Measurements from ENCODE around the gene FRAS1.
A peak's percentile ranks its signal among the peaks of the same experiment; 100 is the strongest.

The FRAS1 gene

GRCh38 chr4:78343682-78344081 is 286.6 kb downstream of the FRAS1 start:
- ChIA-PET POLR2A (no interaction called here), CTCF (no interaction called here)
- WGBS (ENCODE audit: insufficient coverage) = 95% methylated on average over 3 of the region's 3 CpGs
- no peak for DNase-seq
- Histone ChIP-seq H3K4me3 (ENCODE audit: control insufficient read depth in 1 of 7, extremely low read depth in 1 of 7, insufficient read depth in 4 of 7, low read depth in 2 of 7, low read length in 6 of 7) (no peak overlapping the region), H3K9me3 (ENCODE audit: control extremely low read depth in 1 of 5, control insufficient read depth in 4 of 5, insufficient read depth in 2 of 5, low read depth in 1 of 5, low read length in 4 of 5) (peaks cover 0 to 2% (median 0%) of the 10 kb centered on the region in 5 experiments), H3K27ac (ENCODE audit: insufficient read depth in 1 of 2, low read depth in 1 of 2, low read length in 2 of 2, poor library complexity in 1 of 2, severe bottlenecking in 2 of 2) (no peak overlapping the region), H3K4me1 (ENCODE audit: control extremely low read depth in 1 of 4, control insufficient read depth in 4 of 4, insufficient read depth in 4 of 4, low read length in 3 of 4) (no peaks in the 10 kb centered on the region), H3K27me3 (replicated peaks in 2 of 5; ENCODE audit: control insufficient read depth in 4 of 5, insufficient read depth in 5 of 5, low read length in 4 of 5) (peaks cover 0 to 3% (median 0%) of the 10 kb centered on the region in 5 experiments), H3K36me3 (ENCODE audit: control insufficient read depth in 4 of 4, insufficient read depth in 4 of 4, low read length in 3 of 4) (no peaks in the 10 kb centered on the region)

GRCh38 chr4:78345237-78345636 is 288.1 kb downstream of the FRAS1 start:
- 67% methylated on average over 1 of the region's 2 CpGs for WGBS (ENCODE audit: insufficient coverage)
- DNase-seq = peak in 2 of 3 donors; percentile 6 to 12
- POLR2A ChIA-PET = no interaction called here

GRCh38 chr4:78346222-78346621 is 289.1 kb downstream of the FRAS1 start:
- H3K36me3 ChIP-seq (ENCODE audit: control insufficient read depth in 4 of 4, insufficient read depth in 4 of 4, low read length in 3 of 4) = no peaks in the 10 kb centered on the region
- H3K9me3 ChIP-seq (ENCODE audit: control extremely low read depth in 1 of 5, control insufficient read depth in 4 of 5, insufficient read depth in 2 of 5, low read depth in 1 of 5, low read length in 4 of 5) = peaks cover 0 to 2% (median 0%) of the 10 kb centered on the region in 5 experiments
- H3K27me3 ChIP-seq (replicated peaks in 2 of 5; ENCODE audit: control insufficient read depth in 4 of 5, insufficient read depth in 5 of 5, low read length in 4 of 5) = peaks cover 0 to 2% (median 0%) of the 10 kb centered on the region in 5 experiments
- POLR2A ChIA-PET = no interaction called here
- CTCF ChIA-PET = interaction anchor here (0.9 kb wide), 1 partner anchor 20 kb away, joined by 3 read pairs; no protein-coding TSS in a partner anchor
- WGBS (ENCODE audit: insufficient coverage) = 77% methylated on average over 3 of the region's 5 CpGs
- DNase-seq = no peak
- H3K27ac ChIP-seq (ENCODE audit: insufficient read depth in 1 of 2, low read depth in 1 of 2, low read length in 2 of 2, poor library complexity in 1 of 2, severe bottlenecking in 2 of 2) = no peak overlapping the region
- H3K4me1 ChIP-seq (ENCODE audit: control extremely low read depth in 1 of 4, control insufficient read depth in 4 of 4, insufficient read depth in 4 of 4, low read length in 3 of 4) = no peaks in the 10 kb centered on the region
- H3K4me3 ChIP-seq (ENCODE audit: control insufficient read depth in 1 of 7, extremely low read depth in 1 of 7, insufficient read depth in 4 of 7, low read depth in 2 of 7, low read length in 6 of 7) = no peak overlapping the region

More at GRCh38 chr4:78345237-78345636, 288.1 kb downstream of the FRAS1 start:
- no peak overlapping the region for H3K27ac ChIP-seq (ENCODE audit: insufficient read depth in 1 of 2, low read depth in 1 of 2, low read length in 2 of 2, poor library complexity in 1 of 2, severe bottlenecking in 2 of 2)
- no peaks in the 10 kb centered on the region for H3K4me1 ChIP-seq (ENCODE audit: control extremely low read depth in 1 of 4, control insufficient read depth in 4 of 4, insufficient read depth in 4 of 4, low read length in 3 of 4)
- CTCF ChIA-PET = interaction anchor here (0.9 kb wide), 1 partner anchor 19 kb away, joined by 3 read pairs; no protein-coding TSS in a partner anchor
- H3K9me3 ChIP-seq (ENCODE audit: control extremely low read depth in 1 of 5, control insufficient read depth in 4 of 5, insufficient read depth in 2 of 5, low read depth in 1 of 5, low read length in 4 of 5) = peaks cover 0 to 2% (median 0%) of the 10 kb centered on the region in 5 experiments
- peaks cover 0 to 2% (median 0%) of the 10 kb centered on the region in 5 experiments for H3K27me3 ChIP-seq (replicated peaks in 2 of 5; ENCODE audit: control insufficient read depth in 4 of 5, insufficient read depth in 5 of 5, low read length in 4 of 5)
- no peaks in the 10 kb centered on the region for H3K36me3 ChIP-seq (ENCODE audit: control insufficient read depth in 4 of 4, insufficient read depth in 4 of 4, low read length in 3 of 4)
- no peak overlapping the region for H3K4me3 ChIP-seq (ENCODE audit: control insufficient read depth in 1 of 7, extremely low read depth in 1 of 7, insufficient read depth in 4 of 7, low read depth in 2 of 7, low read length in 6 of 7)

GRCh38 chr4:78347527-78347926 is 290.4 kb downstream of the FRAS1 start:
- Histone ChIP-seq H3K27ac (ENCODE audit: insufficient read depth in 1 of 2, low read depth in 1 of 2, low read length in 2 of 2, poor library complexity in 1 of 2, severe bottlenecking in 2 of 2) (no peak overlapping the region), H3K4me3 (ENCODE audit: control insufficient read depth in 1 of 7, extremely low read depth in 1 of 7, insufficient read depth in 4 of 7, low read depth in 2 of 7, low read length in 6 of 7) (no peak overlapping the region), H3K27me3 (replicated peaks in 2 of 5; ENCODE audit: control insufficient read depth in 4 of 5, insufficient read depth in 5 of 5, low read length in 4 of 5) (no peaks in the 10 kb centered on the region), H3K36me3 (ENCODE audit: control insufficient read depth in 4 of 4, insufficient read depth in 4 of 4, low read length in 3 of 4) (no peaks in the 10 kb centered on the region), H3K4me1 (ENCODE audit: control extremely low read depth in 1 of 4, control insufficient read depth in 4 of 4, insufficient read depth in 4 of 4, low read length in 3 of 4) (no peaks in the 10 kb centered on the region), H3K9me3 (ENCODE audit: control extremely low read depth in 1 of 5, control insufficient read depth in 4 of 5, insufficient read depth in 2 of 5, low read depth in 1 of 5, low read length in 4 of 5) (peaks cover 0 to 2% (median 0%) of the 10 kb centered on the region in 5 experiments)
- no peak for DNase-seq
- 84% methylated on average over 2 of the region's 3 CpGs for WGBS (ENCODE audit: insufficient coverage)
- ChIA-PET CTCF (no interaction called here), POLR2A (no interaction called here)

- no peaks in the 10 kb centered on the region for H3K4me1 ChIP-seq (ENCODE audit: control extremely low read depth in 1 of 4, control insufficient read depth in 4 of 4, insufficient read depth in 4 of 4, low read length in 3 of 4)
- 100% methylated on average over 1 of the region's 6 CpGs for WGBS (ENCODE audit: insufficient coverage)
- CTCF ChIA-PET = no interaction called here
- no peak for DNase-seq
- H3K9me3 ChIP-seq (ENCODE audit: control extremely low read depth in 1 of 5, control insufficient read depth in 4 of 5, insufficient read depth in 2 of 5, low read depth in 1 of 5, low read length in 4 of 5) = no peaks in the 10 kb centered on the region
- no peak overlapping the region for H3K27ac ChIP-seq (ENCODE audit: insufficient read depth in 1 of 2, low read depth in 1 of 2, low read length in 2 of 2, poor library complexity in 1 of 2, severe bottlenecking in 2 of 2)
- H3K4me3 ChIP-seq (ENCODE audit: control insufficient read depth in 1 of 7, extremely low read depth in 1 of 7, insufficient read depth in 4 of 7, low read depth in 2 of 7, low read length in 6 of 7) = no peak overlapping the region
- no peaks in the 10 kb centered on the region for H3K36me3 ChIP-seq (ENCODE audit: control insufficient read depth in 4 of 4, insufficient read depth in 4 of 4, low read length in 3 of 4)
- H3K27me3 ChIP-seq (replicated peaks in 2 of 5; ENCODE audit: control insufficient read depth in 4 of 5, insufficient read depth in 5 of 5, low read length in 4 of 5) = no peaks in the 10 kb centered on the region
- POLR2A ChIA-PET = interaction anchor here (1.3 kb wide), 1 partner anchor 13 kb away, joined by 4 read pairs; no protein-coding TSS in a partner anchor
Measured at GRCh38 chr4:78353921-78354320, 296.8 kb downstream of the FRAS1 start.

- Histone ChIP-seq H3K4me3 (ENCODE audit: control insufficient read depth in 1 of 7, extremely low read depth in 1 of 7, insufficient read depth in 4 of 7, low read depth in 2 of 7, low read length in 6 of 7) (no peak overlapping the region), H3K27me3 (replicated peaks in 2 of 5; ENCODE audit: control insufficient read depth in 4 of 5, insufficient read depth in 5 of 5, low read length in 4 of 5) (no peaks in the 10 kb centered on the region), H3K4me1 (ENCODE audit: control extremely low read depth in 1 of 4, control insufficient read depth in 4 of 4, insufficient read depth in 4 of 4, low read length in 3 of 4) (no peaks in the 10 kb centered on the region), H3K9me3 (ENCODE audit: control extremely low read depth in 1 of 5, control insufficient read depth in 4 of 5, insufficient read depth in 2 of 5, low read depth in 1 of 5, low read length in 4 of 5) (no peaks in the 10 kb centered on the region), H3K27ac (ENCODE audit: insufficient read depth in 1 of 2, low read depth in 1 of 2, low read length in 2 of 2, poor library complexity in 1 of 2, severe bottlenecking in 2 of 2) (no peak overlapping the region), H3K36me3 (ENCODE audit: control insufficient read depth in 4 of 4, insufficient read depth in 4 of 4, low read length in 3 of 4) (no peaks in the 10 kb centered on the region)
- no peak for DNase-seq
- POLR2A ChIA-PET = interaction anchor here (1.3 kb wide), 1 partner anchor 14 kb away, joined by 4 read pairs; no protein-coding TSS in a partner anchor
- WGBS (ENCODE audit: insufficient coverage) = 100% methylated on average over 1 of the region's 4 CpGs
- CTCF ChIA-PET = no interaction called here
Measured at GRCh38 chr4:78354782-78355181, 297.7 kb downstream of the FRAS1 start.

GRCh38 chr4:78355306-78355705 is 298.2 kb downstream of the FRAS1 start:
- Histone ChIP-seq H3K27ac (ENCODE audit: insufficient read depth in 1 of 2, low read depth in 1 of 2, low read length in 2 of 2, poor library complexity in 1 of 2, severe bottlenecking in 2 of 2) (no peak overlapping the region), H3K4me3 (ENCODE audit: control insufficient read depth in 1 of 7, extremely low read depth in 1 of 7, insufficient read depth in 4 of 7, low read depth in 2 of 7, low read length in 6 of 7) (no peak overlapping the region), H3K9me3 (ENCODE audit: control extremely low read depth in 1 of 5, control insufficient read depth in 4 of 5, insufficient read depth in 2 of 5, low read depth in 1 of 5, low read length in 4 of 5) (no peaks in the 10 kb centered on the region), H3K27me3 (replicated peaks in 2 of 5; ENCODE audit: control insufficient read depth in 4 of 5, insufficient read depth in 5 of 5, low read length in 4 of 5) (no peaks in the 10 kb centered on the region), H3K4me1 (ENCODE audit: control extremely low read depth in 1 of 4, control insufficient read depth in 4 of 4, insufficient read depth in 4 of 4, low read length in 3 of 4) (no peaks in the 10 kb centered on the region), H3K36me3 (ENCODE audit: control insufficient read depth in 4 of 4, insufficient read depth in 4 of 4, low read length in 3 of 4) (no peaks in the 10 kb centered on the region)
- no peak for DNase-seq
- ChIA-PET CTCF (no interaction called here), POLR2A (no interaction called here)
- 100% methylated on average over 2 of the region's 3 CpGs for WGBS (ENCODE audit: insufficient coverage)
